ENCODE data around the gene TNFAIP6. TPM values are rescaled to one million over a fixed set of nuclear protein-coding genes. Genes with fewer than 3 reads are reported as not detected.

Gene TNFAIP6
- total and polyA plus RNA-seq, 2 donors (not counting 1 experiment from before 2014, with no cell fraction given): 28.5 to 53.8 TPM

GRCh38 chr2:151344906-151345305 is 12.5 kb upstream of the TNFAIP6 start:
- H3K27ac ChIP-seq (ENCODE audit: insufficient read depth, low read length): no peak overlapping the region
- H3K27me3 ChIP-seq (ENCODE audit: control insufficient read depth, insufficient read depth, low read length): no peaks in the 10 kb centered on the region
- no peaks in the 10 kb centered on the region for H3K79me2 ChIP-seq (ENCODE audit: control insufficient read depth, insufficient read depth, low read length)
- TF ChIP-seq EZH2 (IDR thresholded peaks at IDR 0.05; ENCODE audit: low read length, missing control alignments): no peak
- H3K9ac ChIP-seq (ENCODE audit: insufficient read depth, low read length): no peak overlapping the region
- no peaks in the 10 kb centered on the region for H3K4me1 ChIP-seq (ENCODE audit: control insufficient read depth, extremely low read depth, insufficient read depth, low read length)
- no peak overlapping the region for H2AFZ ChIP-seq (ENCODE audit: low read length)
- no peak for DNase-seq (ENCODE audit: low read depth in 2 of 2)
- H3K4me2 ChIP-seq (ENCODE audit: extremely low read depth, insufficient read depth, low read length): no peak overlapping the region
- no peak overlapping the region for H3K4me3 ChIP-seq (replicated peaks in 1 of 4; ENCODE audit: control extremely low read depth in 1 of 4, insufficient read depth in 1 of 4, low read depth in 3 of 4, low read length in 4 of 4)
- no peaks in the 10 kb centered on the region for H3K36me3 ChIP-seq (ENCODE audit: control insufficient read depth, insufficient read depth, low read length)
- no peaks in the 10 kb centered on the region for H4K20me1 ChIP-seq (ENCODE audit: control insufficient read depth, extremely low read depth, insufficient read depth, low read length)
- no peaks in the 10 kb centered on the region for H3K9me3 ChIP-seq (ENCODE audit: control insufficient read depth, insufficient read depth, low read depth, low read length)

GRCh38 chr2:151347294-151347693 is 10.1 kb upstream of the TNFAIP6 start:
- Histone ChIP-seq H3K27me3 (ENCODE audit: control insufficient read depth, insufficient read depth, low read length) (no peaks in the 10 kb centered on the region), H4K20me1 (ENCODE audit: control insufficient read depth, extremely low read depth, insufficient read depth, low read length) (no peaks in the 10 kb centered on the region), H3K4me2 (ENCODE audit: extremely low read depth, insufficient read depth, low read length) (no peak overlapping the region), H3K79me2 (ENCODE audit: control insufficient read depth, insufficient read depth, low read length) (no peaks in the 10 kb centered on the region), H2AFZ (ENCODE audit: low read length) (no peak overlapping the region), H3K36me3 (ENCODE audit: control insufficient read depth, insufficient read depth, low read length) (no peaks in the 10 kb centered on the region), H3K9me3 (ENCODE audit: control insufficient read depth, insufficient read depth, low read depth, low read length) (no peaks in the 10 kb centered on the region), H3K4me1 (ENCODE audit: control insufficient read depth, extremely low read depth, insufficient read depth, low read length) (no peaks in the 10 kb centered on the region), H3K9ac (ENCODE audit: insufficient read depth, low read length) (no peak overlapping the region), H3K4me3 (replicated peaks in 1 of 4; ENCODE audit: control extremely low read depth in 1 of 4, insufficient read depth in 1 of 4, low read depth in 3 of 4, low read length in 4 of 4) (no peak overlapping the region), H3K27ac (ENCODE audit: insufficient read depth, low read length) (no peak overlapping the region)
- no peak for DNase-seq (ENCODE audit: low read depth in 2 of 2)
- TF ChIP-seq EZH2 (IDR thresholded peaks at IDR 0.05; ENCODE audit: low read length, missing control alignments): no peak
- TF ChIP-seq CTCF (conservative IDR thresholded peaks at IDR 0.05 in 1 of 2, IDR thresholded peaks at IDR 0.05 in 1 of 2; ENCODE audit: low read depth in 1 of 2, low read length in 2 of 2): no peak

GRCh38 chr2:151347906-151348305 is 9.5 kb upstream of the TNFAIP6 start:
- TF ChIP-seq CTCF (conservative IDR thresholded peaks at IDR 0.05 in 1 of 2, IDR thresholded peaks at IDR 0.05 in 1 of 2; ENCODE audit: low read depth in 1 of 2, low read length in 2 of 2) (no peak), EZH2 (IDR thresholded peaks at IDR 0.05; ENCODE audit: low read length, missing control alignments) (no peak)
- Histone ChIP-seq H3K4me1 (ENCODE audit: control insufficient read depth, extremely low read depth, insufficient read depth, low read length) (no peaks in the 10 kb centered on the region), H3K4me3 (replicated peaks in 1 of 4; ENCODE audit: control extremely low read depth in 1 of 4, insufficient read depth in 1 of 4, low read depth in 3 of 4, low read length in 4 of 4) (no peak overlapping the region), H3K9me3 (ENCODE audit: control insufficient read depth, insufficient read depth, low read depth, low read length) (no peaks in the 10 kb centered on the region), H3K36me3 (ENCODE audit: control insufficient read depth, insufficient read depth, low read length) (no peaks in the 10 kb centered on the region), H3K4me2 (ENCODE audit: extremely low read depth, insufficient read depth, low read length) (no peak overlapping the region), H3K79me2 (ENCODE audit: control insufficient read depth, insufficient read depth, low read length) (no peaks in the 10 kb centered on the region), H3K27ac (ENCODE audit: insufficient read depth, low read length) (no peak overlapping the region), H4K20me1 (ENCODE audit: control insufficient read depth, extremely low read depth, insufficient read depth, low read length) (no peaks in the 10 kb centered on the region), H2AFZ (ENCODE audit: low read length) (no peak overlapping the region), H3K9ac (ENCODE audit: insufficient read depth, low read length) (no peak overlapping the region), H3K27me3 (ENCODE audit: control insufficient read depth, insufficient read depth, low read length) (no peaks in the 10 kb centered on the region)
- no peak for DNase-seq (ENCODE audit: low read depth in 2 of 2)
